ENCODE results near the gene C4BPB. TPM values are rescaled to one million over a fixed set of nuclear protein-coding genes. Genes with fewer than 3 reads are reported as not detected.

Gene C4BPB
- total and polyA plus RNA-seq, 2 experiments from 2014 or later = not detected

DNA sequence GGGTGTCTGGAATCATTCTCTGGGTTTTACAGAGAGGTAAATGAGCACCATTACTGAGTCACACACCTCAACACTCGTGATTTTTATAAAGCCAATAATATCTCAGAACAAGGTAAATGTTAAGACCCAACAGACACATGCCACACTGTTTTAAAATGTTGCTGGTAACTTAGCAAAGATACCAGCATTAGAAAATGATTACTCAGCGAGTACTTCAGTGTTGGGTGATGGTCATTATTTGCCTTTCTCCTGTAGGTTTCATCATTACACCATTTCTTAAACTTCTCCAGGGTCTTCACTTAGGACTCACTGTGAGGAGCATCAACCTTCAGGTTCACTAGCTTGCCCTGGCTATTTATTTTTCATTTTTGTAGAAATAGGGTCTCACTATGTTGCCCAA lies 6.9 kb upstream of the C4BPB start:
- 58 to 77% methylated on average over 2 of the region's 2 CpGs for WGBS, 2 experiments (ENCODE audit: low coverage in 1 of 2, low lambda C conversion rate in 2 of 2, missing lambda C conversion rate in 2 of 2)
- TF ChIP-seq EZH2phosphoT487 (IDR thresholded peaks at IDR 0.05; ENCODE audit: insufficient read depth, low read depth) (no peak), EZH2 (IDR thresholded peaks at IDR 0.05; ENCODE audit: insufficient read depth, poor library complexity, severe bottlenecking) (no peak)
- Histone ChIP-seq H3K4me2 (ENCODE audit: unreplicated experiment) (no peak overlapping the region), H2AFZ (no peak overlapping the region), H3K27ac (no peak overlapping the region), H3K79me2 (ENCODE audit: insufficient read depth) (no peaks in the 10 kb centered on the region), H3F3A (ENCODE audit: insufficient read depth) (no peaks in the 10 kb centered on the region), H4K20me1 (ENCODE audit: insufficient read depth) (no peaks in the 10 kb centered on the region), H3K9me2 (ENCODE audit: insufficient read depth) (no peaks in the 10 kb centered on the region), H3K27me3 (replicated peaks; ENCODE audit: insufficient read depth) (peaks cover 18% of the 10 kb centered on the region), H3K4me1 (ENCODE audit: insufficient read depth) (0 out of 2 replicates have a peak, but pooled peaks cover 3% of the 10 kb centered on the region), H3K9me3 (ENCODE audit: low read depth) (no peaks in the 10 kb centered on the region), H3K4me3 (no peak overlapping the region), H3K36me3 (ENCODE audit: low read depth) (no peaks in the 10 kb centered on the region), H3K9ac (no peak overlapping the region)
- in situ Hi-C loops (cut with MboI) = no loop called here
- no peak for DNase-seq

DNA sequence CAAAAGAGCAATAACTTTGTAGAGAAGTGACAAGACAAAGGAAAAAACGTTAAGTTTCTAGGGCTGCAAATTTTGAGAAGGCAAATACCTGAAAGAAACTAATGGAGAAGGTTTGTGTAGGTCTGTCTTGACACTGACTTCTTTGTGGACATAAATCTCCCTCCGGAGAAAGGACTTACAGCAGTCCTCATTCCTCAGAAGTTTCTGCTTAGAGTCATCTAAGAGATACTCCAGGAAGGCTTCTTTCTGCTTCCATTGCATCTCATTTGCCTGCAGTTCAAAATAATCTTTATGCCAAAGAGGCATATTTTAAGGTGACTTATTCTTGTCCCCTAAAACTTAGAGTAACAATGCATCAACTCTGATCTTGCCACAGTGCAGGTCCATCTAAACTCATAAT lies 4.4 kb upstream of the C4BPB start:
- no peaks in the 10 kb centered on the region for H3K9me2 ChIP-seq (ENCODE audit: insufficient read depth)
- H3F3A ChIP-seq (ENCODE audit: insufficient read depth) = no peaks in the 10 kb centered on the region
- no peak overlapping the region for H3K27ac ChIP-seq
- no peak overlapping the region for H2AFZ ChIP-seq
- no peaks in the 10 kb centered on the region for H3K9me3 ChIP-seq (ENCODE audit: low read depth)
- 56 to 57% methylated on average over 2 of the region's 2 CpGs for WGBS, 2 experiments (ENCODE audit: low coverage in 1 of 2, low lambda C conversion rate in 2 of 2, missing lambda C conversion rate in 2 of 2)
- H3K4me1 ChIP-seq (ENCODE audit: insufficient read depth) = 0 out of 2 replicates have a peak, but pooled peaks cover 3% of the 10 kb centered on the region
- H3K4me2 ChIP-seq (ENCODE audit: unreplicated experiment) = no peak overlapping the region
- in situ Hi-C loops (cut with MboI) = no loop called here
- no peaks in the 10 kb centered on the region for H3K36me3 ChIP-seq (ENCODE audit: low read depth)
- H3K4me3 ChIP-seq = no peak overlapping the region
- peak; percentile 20 for DNase-seq
- H3K9ac ChIP-seq = no peak overlapping the region
- H3K79me2 ChIP-seq (ENCODE audit: insufficient read depth) = no peaks in the 10 kb centered on the region
- no peaks in the 10 kb centered on the region for H4K20me1 ChIP-seq (ENCODE audit: insufficient read depth)
- TF ChIP-seq EZH2 (IDR thresholded peaks at IDR 0.05; ENCODE audit: insufficient read depth, poor library complexity, severe bottlenecking) (no peak), EZH2phosphoT487 (IDR thresholded peaks at IDR 0.05; ENCODE audit: insufficient read depth, low read depth) (no peak)
- peaks cover 21% of the 10 kb centered on the region for H3K27me3 ChIP-seq (replicated peaks; ENCODE audit: insufficient read depth)

DNA sequence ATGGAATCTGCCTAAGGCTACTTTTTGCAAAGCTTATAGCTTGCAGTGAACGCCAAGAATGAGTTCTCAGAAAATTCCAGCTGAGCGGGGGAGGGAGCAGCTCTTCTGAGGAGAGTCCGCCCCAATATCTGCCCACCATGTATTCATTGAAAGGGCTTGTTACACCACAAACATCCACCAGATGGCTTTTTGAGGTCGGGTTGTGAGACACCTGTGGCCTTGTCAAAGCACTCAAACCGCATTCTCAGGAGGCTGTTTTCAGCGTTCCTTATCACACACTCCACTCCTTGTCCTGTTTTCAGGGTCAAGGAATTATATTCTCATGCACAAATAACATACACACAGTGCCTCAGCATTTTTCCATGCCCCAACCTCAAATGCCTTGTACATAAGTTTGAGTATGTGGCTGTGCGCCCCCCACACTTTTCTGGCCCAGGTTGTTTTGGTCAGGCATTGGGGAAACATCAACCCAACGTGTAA lies 3.9 kb upstream of the C4BPB start:
- peak; percentile 63 for DNase-seq
- in situ Hi-C loops (cut with MboI) = loop anchor here (5.0 kb wide), 1 partner anchor 333 kb away; no protein-coding TSS in a partner anchor

DNA sequence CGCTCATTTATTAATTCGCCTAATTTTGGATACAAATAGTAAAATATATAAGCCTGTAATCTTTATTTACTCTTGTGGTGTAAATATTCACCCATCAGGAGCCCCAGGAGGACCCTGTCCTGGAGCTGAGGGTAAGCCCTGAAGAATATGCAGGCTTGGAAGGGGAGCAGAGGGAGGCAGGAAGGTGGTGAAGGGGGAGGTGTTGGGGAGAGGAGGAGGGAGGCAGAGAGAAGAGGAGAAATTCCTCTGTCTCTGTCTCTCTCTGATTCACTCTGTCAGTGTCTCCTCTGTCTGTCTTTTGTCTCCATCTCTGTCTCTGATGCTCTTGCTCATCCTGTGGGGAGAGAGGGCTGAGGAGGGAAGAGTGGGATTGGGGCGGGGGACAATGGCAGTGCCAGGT lies 2.8 kb upstream of the C4BPB start:
- no peaks in the 10 kb centered on the region for H3K9me2 ChIP-seq (ENCODE audit: insufficient read depth)
- H3K27me3 ChIP-seq (replicated peaks; ENCODE audit: insufficient read depth) = peaks cover 21% of the 10 kb centered on the region
- H3K27ac ChIP-seq = no peak overlapping the region
- no peaks in the 10 kb centered on the region for H4K20me1 ChIP-seq (ENCODE audit: insufficient read depth)
- 44 to 50% methylated on average over 3 of the region's 3 CpGs for WGBS, 2 experiments (ENCODE audit: low coverage in 1 of 2, low lambda C conversion rate in 2 of 2, missing lambda C conversion rate in 2 of 2)
- H3F3A ChIP-seq (ENCODE audit: insufficient read depth) = no peaks in the 10 kb centered on the region
- no peak overlapping the region for H2AFZ ChIP-seq
- no peak overlapping the region for H3K4me3 ChIP-seq
- TF ChIP-seq EZH2 (IDR thresholded peaks at IDR 0.05; ENCODE audit: insufficient read depth, poor library complexity, severe bottlenecking) = no peak
- no peaks in the 10 kb centered on the region for H3K79me2 ChIP-seq (ENCODE audit: insufficient read depth)
- 0 out of 2 replicates have a peak, but pooled peaks cover 3% of the 10 kb centered on the region for H3K4me1 ChIP-seq (ENCODE audit: insufficient read depth)
- no peak for DNase-seq
- no peaks in the 10 kb centered on the region for H3K9me3 ChIP-seq (ENCODE audit: low read depth)
- no peak overlapping the region for H3K4me2 ChIP-seq (ENCODE audit: unreplicated experiment)
- in situ Hi-C loops (cut with MboI) = loop anchor here (5.0 kb wide), 1 partner anchor 331 kb away; no protein-coding TSS in a partner anchor
- H3K36me3 ChIP-seq (ENCODE audit: low read depth) = no peaks in the 10 kb centered on the region
- no peak overlapping the region for H3K9ac ChIP-seq

More for the DNA sequence above, 3.9 kb upstream of the C4BPB start:
- Histone ChIP-seq H3K27me3 (replicated peaks; ENCODE audit: insufficient read depth) (peaks cover 21% of the 10 kb centered on the region), H3K36me3 (ENCODE audit: low read depth) (no peaks in the 10 kb centered on the region), H3K4me2 (ENCODE audit: unreplicated experiment) (no peak overlapping the region), H3K4me1 (ENCODE audit: insufficient read depth) (0 out of 2 replicates have a peak, but pooled peaks cover 3% of the 10 kb centered on the region), H3K9me3 (ENCODE audit: low read depth) (no peaks in the 10 kb centered on the region), H3K27ac (no peak overlapping the region), H3K9me2 (ENCODE audit: insufficient read depth) (no peaks in the 10 kb centered on the region), H4K20me1 (ENCODE audit: insufficient read depth) (no peaks in the 10 kb centered on the region), H3K79me2 (ENCODE audit: insufficient read depth) (no peaks in the 10 kb centered on the region), H3K9ac (no peak overlapping the region), H2AFZ (no peak overlapping the region), H3F3A (ENCODE audit: insufficient read depth) (no peaks in the 10 kb centered on the region), H3K4me3 (no peak overlapping the region)
- WGBS, 2 experiments (ENCODE audit: low coverage in 1 of 2, low lambda C conversion rate in 2 of 2, missing lambda C conversion rate in 2 of 2) = 25 to 28% methylated on average over 8 of the region's 8 CpGs
- no peak for TF ChIP-seq EZH2phosphoT487 (IDR thresholded peaks at IDR 0.05; ENCODE audit: insufficient read depth, low read depth)
- TF ChIP-seq EZH2 (IDR thresholded peaks at IDR 0.05; ENCODE audit: insufficient read depth, poor library complexity, severe bottlenecking) = no peak

Measured in GM23248 (cell line).